Measurements from ENCODE around the gene SALL1.

DNA sequence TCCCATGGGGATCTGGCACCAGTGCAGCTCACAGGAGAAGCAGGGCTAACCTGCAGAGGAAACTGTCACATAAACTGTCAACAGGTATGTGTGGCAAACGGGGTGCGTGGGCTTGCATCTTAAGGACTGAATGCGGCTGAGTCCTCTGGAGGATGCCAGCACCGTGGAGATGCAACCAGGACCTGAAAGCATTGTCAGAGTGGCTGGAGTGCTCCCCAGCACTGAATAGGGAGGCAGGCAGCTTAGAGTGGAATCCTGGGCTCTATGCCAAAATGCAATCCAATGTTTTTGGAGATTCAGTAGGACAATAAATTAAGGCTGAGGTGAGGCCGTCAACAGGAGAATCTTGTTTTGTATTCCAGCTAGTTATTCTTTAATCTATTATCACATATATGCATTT, 21.3 kb upstream of the SALL1 start:
- TF ChIP-seq CHD2 (IDR thresholded peaks at IDR 0.05; ENCODE audit: low read length) (no peak), SAP30 (IDR thresholded peaks at IDR 0.05; ENCODE audit: insufficient read depth, insufficient replicate concordance, low read length) (no peak), KDM1A (IDR thresholded peaks at IDR 0.05; ENCODE audit: borderline replicate concordance, low read length) (no peak), POLR2A (IDR thresholded peaks at IDR 0.05; ENCODE audit: control extremely low read depth in 1 of 2, low read depth in 2 of 2, low read length in 2 of 2) (no peak), EGR1 (IDR thresholded peaks at IDR 0.05; ENCODE audit: borderline replicate concordance, low read depth, low read length) (no peak), RXRA (IDR thresholded peaks at IDR 0.05; ENCODE audit: insufficient read depth, low read depth, low read length) (no peak)
- TF ChIP-seq, protein P1, sequence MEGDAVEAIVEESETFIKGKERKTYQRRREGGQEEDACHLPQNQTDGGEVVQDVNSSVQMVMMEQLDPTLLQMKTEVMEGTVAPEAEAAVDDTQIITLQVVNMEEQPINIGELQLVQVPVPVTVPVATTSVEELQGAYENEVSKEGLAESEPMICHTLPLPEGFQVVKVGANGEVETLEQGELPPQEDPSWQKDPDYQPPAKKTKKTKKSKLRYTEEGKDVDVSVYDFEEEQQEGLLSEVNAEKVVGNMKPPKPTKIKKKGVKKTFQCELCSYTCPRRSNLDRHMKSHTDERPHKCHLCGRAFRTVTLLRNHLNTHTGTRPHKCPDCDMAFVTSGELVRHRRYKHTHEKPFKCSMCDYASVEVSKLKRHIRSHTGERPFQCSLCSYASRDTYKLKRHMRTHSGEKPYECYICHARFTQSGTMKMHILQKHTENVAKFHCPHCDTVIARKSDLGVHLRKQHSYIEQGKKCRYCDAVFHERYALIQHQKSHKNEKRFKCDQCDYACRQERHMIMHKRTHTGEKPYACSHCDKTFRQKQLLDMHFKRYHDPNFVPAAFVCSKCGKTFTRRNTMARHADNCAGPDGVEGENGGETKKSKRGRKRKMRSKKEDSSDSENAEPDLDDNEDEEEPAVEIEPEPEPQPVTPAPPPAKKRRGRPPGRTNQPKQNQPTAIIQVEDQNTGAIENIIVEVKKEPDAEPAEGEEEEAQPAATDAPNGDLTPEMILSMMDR (IDR thresholded peaks at IDR 0.05; ENCODE audit: control extremely low read depth in 1 of 3, insufficient read depth in 1 of 3, low read depth in 1 of 3, low read length in 3 of 3), result no peak

Data from H1 (cell line).